Naive thymus-derived CD4-positive, alpha-beta T cell (primary cell): ENCODE measurements around the gene KCTD5. TPM values are rescaled to one million over a fixed set of nuclear protein-coding genes. Genes with fewer than 3 reads are reported as not detected.

Experiments used
- ATAC-seq: fragments of 150-1000 bp; cut with Tn5 transposase; 2 replicates; pipeline ENCODE4 v1.10.0; 2021; ENCODE audit warnings: mild to moderate bottlenecking, moderate library complexity
- CTCF ChIA-PET: fragments of 350-600 bp; sonication (Branson Sonifier 250); formaldehyde crosslinking; loops from one replicate; lab custom pipeline; 2021; ENCODE audit warnings: antibody characterized with exemption; lab: Charles Lee
- POLR2A ChIA-PET: fragments of 350-600 bp; sonication (Branson Sonifier 250); formaldehyde crosslinking; loops from one replicate; lab custom pipeline; 2021; ENCODE audit warnings: antibody characterized with exemption, inconsistent platforms; lab: Charles Lee
- DNase-seq, 9 donors: peaks; one replicate each; pipeline versions ENCODE4 v3.0.0 to v3.0.0-alpha.2; 2020 to 2022; ENCODE audit warnings: mixed read lengths in 1 of 9
- H3K27ac ChIP-seq: one replicate; pipeline ENCODE4 v1.7.0; 2013; ENCODE audit warnings: mild to moderate bottlenecking, low read depth, low read length, moderate library complexity
- H3K27me3 ChIP-seq, 2 donors: one replicate each; pipeline ENCODE4 v1.7.0; 2013; ENCODE audit warnings: low read length in 2 of 2, mild to moderate bottlenecking in 2 of 2, moderate library complexity in 2 of 2; ENCODE audit not compliant: control insufficient read depth in 2 of 2, insufficient read depth in 2 of 2
- H3K36me3 ChIP-seq, 3 experiments: 1 replicate in 2 of 3; 2 replicates in 1 of 3; pipeline ENCODE4 v1.7.0; 2013; ENCODE audit warnings: low read length in 3 of 3, mild to moderate bottlenecking in 3 of 3, moderate library complexity in 1 of 3; ENCODE audit not compliant: insufficient read depth in 3 of 3, control insufficient read depth in 2 of 3
- H3K4me1 ChIP-seq, 2 donors: one replicate each; pipeline ENCODE4 v1.7.0; 2013; ENCODE audit warnings: low read length in 2 of 2, mild to moderate bottlenecking in 2 of 2, moderate library complexity in 1 of 2; ENCODE audit not compliant: control insufficient read depth in 2 of 2, insufficient read depth in 2 of 2
- H3K4me3 ChIP-seq: 2 replicates; pipeline ENCODE4 v1.7.0; 2013; ENCODE audit warnings: mild to moderate bottlenecking, low read length
- H3K9me3 ChIP-seq, 3 experiments: 1 replicate in 2 of 3; 2 replicates in 1 of 3; pipeline ENCODE4 v1.7.0; 2013; ENCODE audit warnings: low read length in 3 of 3; ENCODE audit not compliant: control insufficient read depth in 2 of 3
- H3K27ac Mint-ChIP-seq, 9 donors: one replicate each; pipeline ENCODE4 v1.8.0; 2020 to 2022; ENCODE audit warnings: mixed read lengths in 9 of 9, mild to moderate bottlenecking in 8 of 9, moderate library complexity in 5 of 9, inconsistent platforms in 2 of 9
- H3K27me3 Mint-ChIP-seq, 5 donors: one replicate each; pipeline ENCODE4 v1.8.0; 2021 to 2022; ENCODE audit warnings: mixed read lengths in 5 of 5, mild to moderate bottlenecking in 1 of 5
- H3K36me3 Mint-ChIP-seq, 5 donors: one replicate each; pipeline ENCODE4 v1.8.0; 2020 to 2022; ENCODE audit warnings: mixed read lengths in 5 of 5, mild to moderate bottlenecking in 3 of 5, inconsistent platforms in 1 of 5
- H3K4me1 Mint-ChIP-seq, 7 donors: one replicate each; pipeline ENCODE4 v1.8.0; 2020 to 2022; ENCODE audit warnings: mixed read lengths in 7 of 7, mild to moderate bottlenecking in 3 of 7, inconsistent platforms in 1 of 7
- H3K4me3 Mint-ChIP-seq, 10 donors: one replicate each; pipeline ENCODE4 v1.8.0; 2020 to 2022; ENCODE audit warnings: mild to moderate bottlenecking in 10 of 10, mixed read lengths in 10 of 10, moderate library complexity in 6 of 10, inconsistent platforms in 2 of 10
- H3K9me3 Mint-ChIP-seq, 11 donors: one replicate each; pipeline ENCODE4 v1.8.0; 2020 to 2022; ENCODE audit warnings: mixed read lengths in 11 of 11, mild to moderate bottlenecking in 4 of 11, inconsistent platforms in 1 of 11, moderate library complexity in 1 of 11
- intact Hi-C, 2 donors: fragments of 100-400 bp; cut with micrococcal nuclease; formaldehyde crosslinking; loops; one replicate each; pipeline ENCODE4 v1.15.1; 2023
- polyA plus RNA-seq, 2 donors: library from polyadenylated mRNA; unstranded; fragments of 300-500 nt; fragmentation: Illumina TruSeq; gene quantifications; one replicate each; pipeline ENCODE4 v1.2.3, GENCODE V29; 2021
- total RNA-seq, 6 experiments: library from RNA in 5 of 6; stranded (reverse) in 5 of 6; gene quantifications; 1 replicate in 5 of 6; 2 replicates in 1 of 6; pipeline ENCODE4 v1.2.3 and lab custom pipeline; 2021 to 2026

The KCTD5 gene
- total and polyA plus RNA-seq, 7 experiments from 2014 or later = 15.7 to 37.5 (median 24.6) TPM

GRCh38 chr16:2741168-2741567 lies 58.8 kb downstream of the KCTD5 start:
- H3K4me1 Mint-ChIP-seq = peaks cover 0 to 2% (median 0%) of the 10 kb centered on the region in 7 donors
- no peaks in the 10 kb centered on the region for H3K9me3 Mint-ChIP-seq
- ATAC-seq (no peak), DNase-seq (no peak)
- H3K4me3 Mint-ChIP-seq = no peak overlapping the region
- no peaks in the 10 kb centered on the region for H3K36me3 ChIP-seq
- H3K27me3 Mint-ChIP-seq = peaks cover 0 to 3% (median 0%) of the 10 kb centered on the region in 5 donors
- no peaks in the 10 kb centered on the region for H3K36me3 Mint-ChIP-seq
- POLR2A ChIA-PET = interaction anchor here (1.3 kb wide), 1 partner anchor 11 kb away, joined by 4 read pairs; the partner anchor contains the start of gene SRRM2
- H3K27ac Mint-ChIP-seq = no peak overlapping the region
- H3K4me1 ChIP-seq = no peaks in the 10 kb centered on the region
- intact Hi-C loops = no loop called here
- no peak overlapping the region for H3K27ac ChIP-seq
- CTCF ChIA-PET = interaction anchor here (1.1 kb wide), 1 partner anchor 17 kb away, joined by 3 read pairs; no protein-coding TSS in a partner anchor
- H3K4me3 ChIP-seq = no peak overlapping the region
- H3K9me3 ChIP-seq = no peaks in the 10 kb centered on the region
- H3K27me3 ChIP-seq = no peaks in the 10 kb centered on the region

- Mint-ChIP-seq H3K4me3 (no peak overlapping the region), H3K4me1 (peaks cover 0 to 2% (median 0%) of the 10 kb centered on the region in 7 donors), H3K27ac (no peak overlapping the region), H3K27me3 (peaks cover 0 to 3% (median 0%) of the 10 kb centered on the region in 5 donors), H3K9me3 (no peaks in the 10 kb centered on the region), H3K36me3 (no peaks in the 10 kb centered on the region)
- H3K27me3 ChIP-seq = no peaks in the 10 kb centered on the region
- H3K4me3 ChIP-seq = no peak overlapping the region
- H3K4me1 ChIP-seq = no peaks in the 10 kb centered on the region
- no peak overlapping the region for H3K27ac ChIP-seq
- DNase-seq = no peak
- no peak for ATAC-seq
- H3K36me3 ChIP-seq = no peaks in the 10 kb centered on the region
- intact Hi-C loops = no loop called here
- POLR2A ChIA-PET = no interaction called here
- H3K9me3 ChIP-seq = no peaks in the 10 kb centered on the region
- CTCF ChIA-PET = no interaction called here
Observed at GRCh38 chr16:2742323-2743006, 60.1 kb downstream of the KCTD5 start.

GRCh38 chr16:2743007-2743810 lies 60.9 kb downstream of the KCTD5 start:
- peak overlapping the region in 2 of 9 donors; percentile 18 to 51 for H3K27ac Mint-ChIP-seq
- Histone ChIP-seq H3K36me3 (no peaks in the 10 kb centered on the region), H3K4me3 (no peak overlapping the region), H3K9me3 (no peaks in the 10 kb centered on the region), H3K4me1 (no peaks in the 10 kb centered on the region), H3K27ac (no peak overlapping the region), H3K27me3 (no peaks in the 10 kb centered on the region)
- H3K27me3 Mint-ChIP-seq = peaks cover 0 to 2% (median 0%) of the 10 kb centered on the region in 5 donors
- H3K4me3 Mint-ChIP-seq = no peak overlapping the region
- intact Hi-C loops = no loop called here
- H3K4me1 Mint-ChIP-seq = peaks cover 0 to 2% (median 0%) of the 10 kb centered on the region in 7 donors
- ATAC-seq = no peak
- ChIA-PET CTCF (no interaction called here), POLR2A (no interaction called here)
- H3K36me3 Mint-ChIP-seq = no peaks in the 10 kb centered on the region
- no peak for DNase-seq
- H3K9me3 Mint-ChIP-seq = no peaks in the 10 kb centered on the region

- Histone ChIP-seq H3K27ac (no peak overlapping the region), H3K4me1 (no peaks in the 10 kb centered on the region), H3K27me3 (no peaks in the 10 kb centered on the region), H3K9me3 (no peaks in the 10 kb centered on the region), H3K4me3 (no peak overlapping the region), H3K36me3 (no peaks in the 10 kb centered on the region)
- DNase-seq = no peak
- Mint-ChIP-seq H3K27ac (peak overlapping the region in 1 of 9 donors; percentile 87), H3K27me3 (peaks cover 0 to 1% (median 0%) of the 10 kb centered on the region in 5 donors), H3K36me3 (peaks cover 0 to 2% (median 0%) of the 10 kb centered on the region in 5 donors), H3K9me3 (no peaks in the 10 kb centered on the region), H3K4me3 (no peak overlapping the region), H3K4me1 (peaks cover 0 to 4% (median 0%) of the 10 kb centered on the region in 7 donors)
- POLR2A ChIA-PET = no interaction called here
- intact Hi-C loops = no loop called here
- no peak for ATAC-seq
- CTCF ChIA-PET = no interaction called here
Observed at GRCh38 chr16:2744711-2745110, 62.4 kb downstream of the KCTD5 start.

- Mint-ChIP-seq H3K27me3 (peaks cover 0 to 1% (median 0%) of the 10 kb centered on the region in 5 donors), H3K36me3 (peaks cover 0 to 4% (median 0%) of the 10 kb centered on the region in 5 donors), H3K27ac (peak overlapping the region in 1 of 9 donors; percentile 4), H3K4me3 (no peak overlapping the region), H3K4me1 (peaks cover 0 to 9% (median 0%) of the 10 kb centered on the region in 7 donors), H3K9me3 (no peaks in the 10 kb centered on the region)
- H3K4me1 ChIP-seq = no peaks in the 10 kb centered on the region
- ChIA-PET POLR2A (interaction anchor here (0.6 to 1.1 kb wide), 2 partner anchors 10 to 33 kb away, joined by 3 to 4 read pairs; no protein-coding TSS in a partner anchor), CTCF (interaction anchor here (1.2 kb wide), 1 partner anchor 93 kb away, joined by 3 read pairs; no protein-coding TSS in a partner anchor)
- no peak overlapping the region for H3K27ac ChIP-seq
- no peaks in the 10 kb centered on the region for H3K36me3 ChIP-seq
- intact Hi-C loops = no loop called here
- H3K9me3 ChIP-seq = no peaks in the 10 kb centered on the region
- ATAC-seq (no peak), DNase-seq (no peak)
- H3K4me3 ChIP-seq = no peak overlapping the region
- H3K27me3 ChIP-seq = no peaks in the 10 kb centered on the region
Observed at GRCh38 chr16:2745116-2745890, 63.0 kb downstream of the KCTD5 start.

- POLR2A ChIA-PET = interaction anchor here (0.6 to 1.1 kb wide), 4 partner anchors 9 to 32 kb away, joined by 3 to 10 read pairs (median 4); no protein-coding TSS in a partner anchor
- DNase-seq (no peak), ATAC-seq (no peak)
- Histone ChIP-seq H3K4me3 (no peak overlapping the region), H3K4me1 (no peaks in the 10 kb centered on the region), H3K9me3 (no peaks in the 10 kb centered on the region), H3K36me3 (no peaks in the 10 kb centered on the region), H3K27me3 (no peaks in the 10 kb centered on the region), H3K27ac (no peak overlapping the region)
- H3K27me3 Mint-ChIP-seq = peaks cover 0 to 1% (median 0%) of the 10 kb centered on the region in 5 donors
- H3K4me1 Mint-ChIP-seq = peaks cover 0 to 15% (median 2%) of the 10 kb centered on the region in 7 donors
- intact Hi-C loops = no loop called here
- no peak overlapping the region for H3K27ac Mint-ChIP-seq
- H3K9me3 Mint-ChIP-seq = no peaks in the 10 kb centered on the region
- H3K4me3 Mint-ChIP-seq = no peak overlapping the region
- H3K36me3 Mint-ChIP-seq = peaks cover 0 to 9% (median 0%) of the 10 kb centered on the region in 5 donors
- CTCF ChIA-PET = interaction anchor here (1.2 kb wide), 1 partner anchor 92 kb away, joined by 3 read pairs; no protein-coding TSS in a partner anchor
Observed at GRCh38 chr16:2745961-2746360, 63.6 kb downstream of the KCTD5 start.
